Endothelial cell of umbilical vein (primary cell): ENCODE results near the gene PRC1. TPM values are rescaled to one million over a fixed set of nuclear protein-coding genes. Genes with fewer than 3 reads are reported as not detected.
A peak's percentile ranks its signal among the peaks of the same experiment; 100 is the strongest.

Source experiments
- BruUV-seq: library from RNA; stranded (reverse); fragments of 400-500 nt; replicated peaks from 2 replicates; lab custom pipeline; 2021; lab: Mats Ljungman, UMichigan
- CTCF ChIA-PET: fragments of 300-600, 350-600 bp; sonication (Branson Sonifier 250); formaldehyde crosslinking; loops from one replicate; lab custom pipeline; 2021; ENCODE audit warnings: antibody characterized with exemption, inconsistent platforms; lab: Charles Lee
- POLR2A ChIA-PET: fragments of 300-600, 350-600 bp; sonication (Branson Sonifier 250); formaldehyde crosslinking; loops from one replicate; lab custom pipeline; 2021; ENCODE audit warnings: antibody characterized with exemption, inconsistent platforms; lab: Charles Lee
- DNase-seq: peaks from one replicate; pipeline ENCODE4 v3.0.0-alpha.2; 2011; ENCODE audit warnings: low read depth, low spot score
- FAIRE-seq: peaks from 2 replicates; lab custom pipeline; 2011; peaks lifted over from hg19 to GRCh38; lab: Jason Lieb, UNC
- H2AFZ ChIP-seq: 2 replicates; pipeline ENCODE4 v1.6.0; 2012; ENCODE audit warnings: low read depth, low read length, control low read depth, inconsistent platforms
- H3K27ac ChIP-seq: 2 replicates; pipeline ENCODE4 v1.5.1; 2011; ENCODE audit warnings: low read depth, mild to moderate bottlenecking, control low read depth, low read length, moderate library complexity; ENCODE audit not compliant: insufficient read depth
- H3K27me3 ChIP-seq, 2 experiments: 2 replicates each; pipeline versions ENCODE4 v1.6.0 to v1.6.1; 2011; ENCODE audit warnings: low read length in 2 of 2, mixed read lengths in 1 of 2; ENCODE audit not compliant: control insufficient read depth in 2 of 2, insufficient read depth in 2 of 2
- H3K36me3 ChIP-seq, 2 experiments: 2 replicates in 1 of 2; 3 replicates in 1 of 2; pipeline ENCODE4 v1.5.1; 2011; ENCODE audit warnings: low read length in 2 of 2, mild to moderate bottlenecking in 1 of 2, moderate library complexity in 1 of 2; ENCODE audit not compliant: control insufficient read depth in 2 of 2, insufficient read depth in 2 of 2; ENCODE audit errors: extremely low read depth in 1 of 2
- H3K4me1 ChIP-seq: 3 replicates; pipeline ENCODE4 v1.5.1; 2011; ENCODE audit warnings: mild to moderate bottlenecking, low read length; ENCODE audit not compliant: control insufficient read depth, insufficient read depth; ENCODE audit errors: extremely low read depth
- H3K4me2 ChIP-seq: 2 replicates; pipeline ENCODE4 v1.6.1; 2011; ENCODE audit warnings: low read length, control low read depth, mixed read lengths; ENCODE audit not compliant: insufficient read depth
- H3K4me3 ChIP-seq, 3 experiments: fragments of 200-600 bp in 1 of 3; sonication (generic), shearing (Covaris generic) in 1 of 3; replicated peaks in 1 of 3; 2 replicates each; pipeline ENCODE4 v1.5.1; 2011 to 2016; ENCODE audit warnings: control low read depth in 3 of 3, low read length in 3 of 3, mild to moderate bottlenecking in 2 of 3, inconsistent platforms in 1 of 3, low read depth in 1 of 3, moderate library complexity in 1 of 3; ENCODE audit not compliant: insufficient read depth in 1 of 3
- H3K79me2 ChIP-seq: 2 replicates; pipeline ENCODE4 v1.6.0; 2012; ENCODE audit warnings: low read length, inconsistent platforms; ENCODE audit not compliant: control insufficient read depth, insufficient read depth
- H3K9ac ChIP-seq: replicated peaks from 2 replicates; pipeline ENCODE3; 2011; ENCODE audit warnings: low read length, control low read depth; ENCODE audit not compliant: insufficient read depth; ENCODE audit errors: extremely low read depth
- H3K9me1 ChIP-seq: replicated peaks from 3 replicates; pipeline ENCODE4 v1.6.0; 2011; ENCODE audit warnings: mild to moderate bottlenecking, low read length; ENCODE audit not compliant: control insufficient read depth, insufficient read depth; ENCODE audit errors: extremely low read depth
- H3K9me3 ChIP-seq: replicated peaks from 2 replicates; pipeline ENCODE4 v1.5.1; 2012; ENCODE audit warnings: low read length, inconsistent platforms; ENCODE audit not compliant: control insufficient read depth, insufficient read depth
- H4K20me1 ChIP-seq: replicated peaks from 2 replicates; pipeline ENCODE3; 2011; ENCODE audit warnings: mild to moderate bottlenecking, low read length; ENCODE audit not compliant: control insufficient read depth, insufficient read depth; ENCODE audit errors: extremely low read depth
- CTCF ChIP-seq, 2 donors: IDR thresholded peaks; 1 replicate in 1 of 2; 2 replicates in 1 of 2; pipeline ENCODE4 v1.5.1; 2011; ENCODE audit warnings: low read length in 2 of 2, mild to moderate bottlenecking in 2 of 2, moderate library complexity in 2 of 2, control low read depth in 1 of 2, inconsistent platforms in 1 of 2, low read depth in 1 of 2; ENCODE audit not compliant: insufficient read depth in 1 of 2; ENCODE audit errors: extremely low read depth in 1 of 2
- EZH2 ChIP-seq: IDR thresholded peaks from 2 replicates; pipeline ENCODE4 v1.6.1; 2012; ENCODE audit warnings: borderline replicate concordance, low read depth, mild to moderate bottlenecking, moderate library complexity, low read length, inconsistent platforms; ENCODE audit not compliant: severe bottlenecking
- FOS ChIP-seq: IDR thresholded peaks from 2 replicates; pipeline ENCODE4 v1.6.1; 2011; ENCODE audit warnings: mild to moderate bottlenecking, low read length, moderate library complexity, borderline replicate concordance; ENCODE audit not compliant: insufficient read depth
- GATA2 ChIP-seq: IDR thresholded peaks from 2 replicates; pipeline ENCODE4 v1.7.0; 2011; ENCODE audit warnings: low read depth, mild to moderate bottlenecking, moderate library complexity, mixed read lengths, low read length; ENCODE audit not compliant: insufficient read length, insufficient read depth
- JUN ChIP-seq: IDR thresholded peaks from 2 replicates; pipeline ENCODE4 v1.6.1; 2011; ENCODE audit warnings: borderline replicate concordance, low read depth; ENCODE audit not compliant: insufficient read length, insufficient read depth
- MAX ChIP-seq: IDR thresholded peaks from 2 replicates; pipeline ENCODE4 v1.6.1; 2011; ENCODE audit not compliant: insufficient read depth, insufficient read length
- MYC ChIP-seq: IDR thresholded peaks from one replicate; pipeline ENCODE4 v1.6.1; 2011; ENCODE audit warnings: mild to moderate bottlenecking, low read depth, low read length
- POLR2A ChIP-seq: IDR thresholded peaks from 2 replicates; pipeline ENCODE4 v1.6.1; 2012; ENCODE audit warnings: low read depth, mild to moderate bottlenecking, control low read depth, low read length
- POLR2AphosphoS5 ChIP-seq: IDR thresholded peaks from 2 replicates; pipeline ENCODE4 v1.6.1; 2012; ENCODE audit warnings: low read depth, mild to moderate bottlenecking, control low read depth, low read length, moderate library complexity; ENCODE audit not compliant: insufficient read depth
- dilution Hi-C: fragments of 300-500 bp; cut with MboI; formaldehyde crosslinking; loops from one replicate; pipeline ENCODE4 v1.15.0; 2019; ENCODE audit warnings: low sequenced_read_pairs; ENCODE audit not compliant: extremely low pct_ligation_motif_present
- intact Hi-C: fragments of 100-400 bp; cut with micrococcal nuclease; formaldehyde crosslinking; loops from one replicate; pipeline ENCODE4 v1.10.0; 2022
- polyA plus RNA-seq, 4 experiments: library from polyadenylated mRNA; depleted of rRNA in 3 of 4; stranded (reverse) in 3 of 4; unstranded in 1 of 4; fragments of >200 nt; gene quantifications; 2 replicates each; pipeline versions ENCODE4 v1.2.1 to v1.2.3, GENCODE V29; 2011 to 2012; ENCODE audit warnings: missing spikeins in 1 of 4
- total RNA-seq: library from RNA; stranded (reverse); gene quantifications from 2 replicates; pipeline ENCODE4 v1.2.3, GENCODE V29; 2021

PRC1 gene
- total and polyA plus RNA-seq, 2 donors (not counting 3 experiments of a cell fraction or from before 2014, with no cell fraction given), result 171 to 280 TPM

GRCh38 chr15:90988296-90988695 lies 6.0 kb downstream of the PRC1 start:
- Histone ChIP-seq H4K20me1 (no peaks in the 10 kb centered on the region), H3K9me3 (no peaks in the 10 kb centered on the region), H3K4me3 (peak overlapping the region in 1 of 3 experiments; percentile 22), H2AFZ (peak overlapping the region; percentile 55), H3K9ac (peak overlapping the region; percentile 39), H3K27ac (peak overlapping the region; percentile 30), H3K36me3 (peaks cover 0 to 4% of the 10 kb centered on the region in 2 experiments), H3K79me2 (peaks cover 97% of the 10 kb centered on the region), H3K9me1 (no peaks in the 10 kb centered on the region), H3K4me1 (peaks cover 26% of the 10 kb centered on the region), H3K27me3 (no peaks in the 10 kb centered on the region), H3K4me2 (peak overlapping the region; percentile 75)
- no peak for TF ChIP-seq GATA2
- TF ChIP-seq MAX, result no peak
- TF ChIP-seq MYC, result no peak
- TF ChIP-seq POLR2A, result no peak
- no peak for TF ChIP-seq POLR2AphosphoS5
- no peak for TF ChIP-seq EZH2
- TF ChIP-seq CTCF (IDR thresholded peaks at IDR 0.05; ENCODE audit: extremely low read depth in 1 of 2, insufficient read depth in 1 of 2, low read depth in 1 of 2, low read length in 2 of 2), result no peak
- TF ChIP-seq FOS, result no peak
- TF ChIP-seq JUN, result no peak
- peak; percentile 83 for FAIRE-seq
- DNase-seq, result peak; percentile 56
- intact Hi-C loops (no loop called here), dilution Hi-C loops (no loop called here)
- no TSS peak for BruUV-seq
- POLR2A ChIA-PET, result interaction anchor here (0.5 kb wide), 1 partner anchor 36 kb away, joined by 3 read pairs; no protein-coding TSS in a partner anchor
- CTCF ChIA-PET, result interaction anchor here (0.6 to 2.7 kb wide), 3 partner anchors 12 to 31 kb away, joined by 3 to 23 read pairs (median 3); no protein-coding TSS in a partner anchor
